Uterus (tissue), 2 donors: ENCODE results near the gene NPAS2.

ENCODE experiments used
- POLR2A ChIP-seq, 2 donors: fragments of 450-650 bp; IDR thresholded peaks; one replicate each; pipeline ENCODE4 v1.6.1; 2016; ENCODE audit warnings: antibody characterized with exemption in 2 of 2, mild to moderate bottlenecking in 1 of 2, moderate library complexity in 1 of 2
- TF ChIP-seq, protein P1 (sequence below), 4 experiments: fragments of 200-600 bp in 2 of 4; fragments of 450-650 bp in 2 of 4; sonication (generic) in 2 of 4; IDR thresholded peaks; one replicate each; pipeline ENCODE4 v1.5.1; 2016 to 2019; ENCODE audit warnings: antibody characterized with exemption in 4 of 4, mild to moderate bottlenecking in 2 of 4, moderate library complexity in 1 of 4

DNA sequence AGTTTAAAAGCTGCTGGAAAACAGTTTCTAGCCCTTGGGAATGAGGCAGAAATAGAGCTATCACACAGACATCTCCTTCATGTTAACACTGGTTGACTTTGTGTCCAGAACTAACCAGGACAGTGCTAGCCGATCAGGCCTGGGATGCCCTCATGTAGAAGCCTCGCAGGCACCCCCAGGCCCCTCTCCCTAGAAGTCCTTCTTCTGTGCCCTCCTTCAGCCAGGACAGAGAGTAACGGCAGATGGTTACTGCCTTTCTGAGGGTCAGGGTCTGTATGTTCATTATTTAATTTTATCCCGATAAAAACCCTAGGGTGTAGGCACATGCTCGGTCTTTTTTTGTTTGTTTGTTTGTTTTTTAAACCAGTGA, 171.4 kb downstream of the NPAS2 start:
- TF ChIP-seq, protein P1, sequence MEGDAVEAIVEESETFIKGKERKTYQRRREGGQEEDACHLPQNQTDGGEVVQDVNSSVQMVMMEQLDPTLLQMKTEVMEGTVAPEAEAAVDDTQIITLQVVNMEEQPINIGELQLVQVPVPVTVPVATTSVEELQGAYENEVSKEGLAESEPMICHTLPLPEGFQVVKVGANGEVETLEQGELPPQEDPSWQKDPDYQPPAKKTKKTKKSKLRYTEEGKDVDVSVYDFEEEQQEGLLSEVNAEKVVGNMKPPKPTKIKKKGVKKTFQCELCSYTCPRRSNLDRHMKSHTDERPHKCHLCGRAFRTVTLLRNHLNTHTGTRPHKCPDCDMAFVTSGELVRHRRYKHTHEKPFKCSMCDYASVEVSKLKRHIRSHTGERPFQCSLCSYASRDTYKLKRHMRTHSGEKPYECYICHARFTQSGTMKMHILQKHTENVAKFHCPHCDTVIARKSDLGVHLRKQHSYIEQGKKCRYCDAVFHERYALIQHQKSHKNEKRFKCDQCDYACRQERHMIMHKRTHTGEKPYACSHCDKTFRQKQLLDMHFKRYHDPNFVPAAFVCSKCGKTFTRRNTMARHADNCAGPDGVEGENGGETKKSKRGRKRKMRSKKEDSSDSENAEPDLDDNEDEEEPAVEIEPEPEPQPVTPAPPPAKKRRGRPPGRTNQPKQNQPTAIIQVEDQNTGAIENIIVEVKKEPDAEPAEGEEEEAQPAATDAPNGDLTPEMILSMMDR (IDR thresholded peaks at IDR 0.05), result no peak
- TF ChIP-seq POLR2A (IDR thresholded peaks at IDR 0.05), result no peak
